LNCAP (cell line): ENCODE results near the gene MET.

ENCODE experiments used
- CTCF ChIP-seq: fragments of 450-650 bp; IDR thresholded peaks from 2 replicates; pipeline ENCODE4 v1.5.1; 2017; ENCODE audit warnings: mild to moderate bottlenecking

The MET gene

GRCh38 chr7:116709336-116709735, 37.3 kb downstream of the MET start:
- no peak for TF ChIP-seq CTCF

- TF ChIP-seq CTCF: no peak
Measured at GRCh38 chr7:116710764-116711452, 38.9 kb downstream of the MET start.

DNA sequence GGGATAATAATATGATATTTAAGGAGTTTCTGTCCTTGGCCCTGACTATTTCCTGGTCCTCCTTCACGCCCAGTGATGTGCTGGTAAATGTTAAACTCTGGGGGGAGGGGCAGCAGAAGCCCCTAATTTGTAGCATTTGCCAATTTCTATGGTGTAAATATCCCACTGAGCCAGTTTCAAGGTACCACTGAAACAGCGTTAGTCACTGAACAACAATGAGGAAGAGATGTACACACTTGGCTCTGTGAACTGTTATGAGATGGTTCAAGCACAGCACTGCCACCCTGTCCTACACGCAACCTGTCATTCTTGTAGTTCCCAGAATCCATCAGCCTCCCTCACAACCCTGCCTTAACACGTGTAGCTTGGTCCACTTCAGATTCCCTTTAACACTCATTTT, 39.8 kb downstream of the MET start:
- TF ChIP-seq CTCF: no peak

GRCh38 chr7:116713500-116713899, 41.5 kb downstream of the MET start:
- no peak for TF ChIP-seq CTCF

GRCh38 chr7:116713918-116714317, 41.9 kb downstream of the MET start:
- no peak for TF ChIP-seq CTCF

DNA sequence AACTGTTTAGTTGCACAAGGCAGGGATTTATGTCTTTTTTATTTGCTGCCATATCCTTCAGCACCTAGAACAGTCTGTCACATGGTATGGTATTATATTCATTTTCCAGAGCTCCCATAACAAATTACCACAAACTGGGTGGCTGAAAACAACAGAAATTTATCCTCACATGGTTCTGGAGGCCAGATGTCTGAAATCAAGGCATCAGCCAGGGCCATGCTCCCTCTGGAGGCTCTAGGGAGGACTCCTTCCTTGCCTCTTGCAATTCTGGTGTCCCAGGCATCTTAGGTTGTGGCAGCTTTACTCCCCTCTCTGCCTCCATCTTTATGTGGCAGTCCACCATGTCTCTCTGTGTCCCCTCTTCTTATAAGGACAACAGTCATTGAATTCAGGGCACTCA, 43.1 kb downstream of the MET start:
- TF ChIP-seq CTCF: no peak

- TF ChIP-seq CTCF: no peak
Measured at GRCh38 chr7:116717137-116717536, 45.1 kb downstream of the MET start.
